Measurements from ENCODE around the gene TP63.
"Not testable (repeated sequence)": the region's sequence is repeated elsewhere in the genome, so short reads cannot be mapped to it uniquely, and the experiment has no call there.

TP63 gene

DNA sequence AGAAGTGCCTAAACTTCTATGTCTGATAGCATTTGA is at the start of gene TP63:
Gene TP63, plus strand, starts transcription at position 17 of the 36 bp plus-strand sequence. CDS start 127 bp downstream, outside the sequence.
- DNase-seq, result no peak

DNA sequence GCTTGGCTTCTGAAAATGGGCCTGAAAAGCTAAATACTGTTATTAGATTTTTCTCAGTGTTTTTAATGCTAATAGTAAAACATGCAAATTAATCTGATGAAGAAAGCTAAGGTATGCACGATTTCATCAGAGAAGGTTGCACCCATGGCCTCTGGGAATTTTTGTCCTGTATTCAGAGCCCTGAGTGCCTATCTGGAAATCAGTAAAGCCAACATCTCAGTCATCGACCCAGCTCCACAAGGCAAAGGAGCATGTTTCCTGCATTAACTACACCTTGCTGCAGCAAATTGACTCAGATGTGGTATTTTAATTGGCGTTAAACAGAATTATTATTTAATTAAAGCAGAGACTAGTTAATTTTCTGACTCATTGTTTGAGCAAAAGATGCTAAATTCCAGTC is 49.0 kb upstream of the TP63 start:
- DNase-seq, result no peak

DNA sequence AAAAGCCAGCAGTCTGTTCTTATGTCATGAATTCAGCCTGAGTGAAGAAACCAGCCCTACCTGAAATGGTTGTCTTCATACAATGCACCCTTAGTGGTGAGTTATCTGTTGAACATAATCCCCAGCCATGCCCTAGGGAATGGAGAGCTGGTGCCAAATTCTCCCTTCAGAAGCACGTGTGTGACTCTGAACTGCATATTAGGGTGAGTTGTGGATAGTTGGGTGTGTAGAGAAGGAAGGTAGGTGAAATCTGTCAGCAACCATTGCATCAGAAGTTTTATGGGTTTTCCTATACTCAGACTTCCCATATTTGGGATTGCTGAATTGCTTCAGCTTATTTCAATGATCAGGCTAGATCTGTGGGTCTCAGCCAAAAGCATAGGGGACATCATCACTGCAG is 46.5 kb upstream of the TP63 start:
- no peak for DNase-seq

DNA sequence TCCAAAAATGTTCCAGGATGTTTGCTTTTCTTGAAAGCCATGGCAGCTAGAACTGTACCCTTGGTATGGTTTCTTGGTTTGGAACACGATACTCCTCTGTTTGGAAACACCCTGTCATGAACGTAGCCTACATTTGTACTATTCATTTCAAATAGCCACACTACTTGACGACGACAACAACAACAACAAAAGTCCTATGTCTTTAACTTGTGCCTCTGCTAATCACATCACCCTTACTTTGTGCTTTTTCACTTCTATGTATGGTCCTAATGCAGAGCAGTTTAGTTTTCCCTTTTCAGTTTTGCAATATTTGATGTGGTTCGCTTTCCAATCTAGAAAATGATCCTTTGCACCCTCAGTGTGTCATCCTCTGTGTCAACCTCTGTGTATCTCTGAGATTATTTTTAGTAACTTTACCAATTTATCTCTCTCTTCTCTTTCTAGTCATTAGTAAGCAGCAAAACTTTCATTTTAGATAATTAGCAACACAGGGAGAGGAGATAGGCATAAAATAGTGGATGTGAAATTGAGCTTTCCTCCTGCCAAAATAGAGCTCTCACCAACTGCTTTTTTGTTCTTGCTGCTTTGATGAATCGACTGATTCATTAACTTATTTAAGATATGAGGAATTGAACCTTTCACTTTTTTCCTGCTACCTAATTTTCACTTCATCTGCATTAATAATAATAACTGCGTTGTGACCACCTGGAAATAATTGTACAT is 44.1 kb upstream of the TP63 start:
- DNase-seq, result no peak

DNA sequence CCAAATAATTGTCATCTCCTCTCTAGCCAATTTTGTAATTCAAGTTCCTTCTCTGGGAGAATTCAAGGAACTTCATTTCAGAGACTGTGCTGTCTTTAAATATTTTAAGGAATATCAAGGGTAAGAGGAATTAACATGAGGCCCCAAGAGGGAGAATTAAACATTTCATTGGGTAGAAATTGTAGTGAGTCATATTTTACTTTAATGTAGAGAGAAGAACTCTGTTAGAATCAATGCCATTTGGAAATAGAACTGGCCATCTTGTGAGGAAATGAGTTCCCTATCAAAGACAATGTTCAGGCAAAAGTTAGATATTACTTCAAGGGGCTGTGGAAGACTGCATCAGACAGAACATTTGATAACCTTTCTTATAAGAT is 43.5 kb upstream of the TP63 start:
- no peak for DNase-seq

GRCh38 chr3:189588070-189588469 is 43.1 kb upstream of the TP63 start:
- no peak for DNase-seq

DNA sequence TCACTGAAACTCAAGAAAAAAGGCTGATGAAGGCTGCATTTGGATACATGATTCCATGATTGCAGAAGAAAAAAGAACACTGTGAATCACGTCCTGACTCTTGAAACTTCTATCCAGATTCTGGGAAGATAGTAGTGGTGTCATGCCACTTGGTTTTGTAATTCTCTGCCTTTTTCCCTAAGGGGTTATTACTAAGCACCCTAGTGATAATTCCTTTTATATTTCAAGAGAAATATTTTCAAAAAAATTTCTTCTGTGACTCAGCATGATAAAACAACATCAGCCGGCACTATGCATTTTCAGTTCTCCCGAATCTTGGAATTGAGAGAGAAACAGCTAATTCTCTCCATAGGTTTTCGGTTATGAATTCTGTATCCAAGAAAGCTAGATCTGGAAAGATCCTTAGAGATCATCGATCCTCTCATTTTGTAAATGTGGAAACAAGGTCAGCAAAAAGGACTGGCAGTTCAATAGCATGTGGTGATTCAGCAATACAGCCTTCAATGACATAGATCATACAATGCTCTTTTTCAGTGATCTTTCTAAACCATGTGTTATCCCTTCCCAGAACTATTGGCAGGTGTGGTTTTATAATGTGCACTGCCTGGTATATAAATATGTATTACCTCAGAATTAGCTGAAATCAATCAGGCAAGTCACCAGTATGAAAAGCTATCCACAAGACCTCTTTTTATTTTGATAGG is 42.6 kb upstream of the TP63 start:
- DNase-seq, result no peak

- DNase-seq, result no peak
Observed at GRCh38 chr3:189589179-189589569, 42.0 kb upstream of the TP63 start.

DNA sequence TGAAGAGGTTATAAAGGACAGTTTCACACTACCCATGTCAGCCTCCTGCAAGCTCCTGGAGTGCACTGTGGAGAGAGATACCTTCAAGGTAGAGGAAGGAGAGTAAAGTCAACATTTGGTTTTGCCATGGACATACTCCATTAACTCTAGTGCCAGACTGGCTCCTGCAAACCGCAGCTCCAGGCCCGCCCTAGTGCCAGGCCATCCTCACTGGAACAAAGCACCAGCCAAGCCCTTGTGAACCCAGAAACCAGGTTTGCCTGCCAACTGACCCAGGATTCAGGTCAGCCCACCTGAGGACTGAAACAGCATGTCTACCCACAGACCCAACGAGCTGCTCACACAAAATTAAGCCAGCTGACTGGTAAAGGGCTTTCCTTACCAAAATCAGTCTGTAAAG is 41.0 kb upstream of the TP63 start:
- DNase-seq, result no peak

DNA sequence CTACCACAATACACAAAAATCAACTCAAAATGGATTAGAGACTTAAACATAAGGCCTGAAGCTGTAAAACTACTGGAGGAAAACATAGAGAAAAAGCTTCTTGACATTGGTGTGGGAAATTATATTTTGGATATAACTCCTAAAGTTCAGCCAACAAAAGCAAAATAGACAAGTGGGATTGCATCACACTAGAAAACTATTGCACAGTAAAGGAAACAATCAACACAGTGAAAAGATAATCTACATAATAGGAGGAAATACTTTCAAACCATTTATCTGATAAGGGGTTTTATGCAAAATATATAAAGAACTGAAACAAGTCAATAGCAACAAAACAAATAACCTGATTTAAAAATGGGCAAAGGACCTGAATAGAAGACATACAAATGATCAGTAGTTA is 37.6 kb upstream of the TP63 start:
- DNase-seq, result no peak

DNA sequence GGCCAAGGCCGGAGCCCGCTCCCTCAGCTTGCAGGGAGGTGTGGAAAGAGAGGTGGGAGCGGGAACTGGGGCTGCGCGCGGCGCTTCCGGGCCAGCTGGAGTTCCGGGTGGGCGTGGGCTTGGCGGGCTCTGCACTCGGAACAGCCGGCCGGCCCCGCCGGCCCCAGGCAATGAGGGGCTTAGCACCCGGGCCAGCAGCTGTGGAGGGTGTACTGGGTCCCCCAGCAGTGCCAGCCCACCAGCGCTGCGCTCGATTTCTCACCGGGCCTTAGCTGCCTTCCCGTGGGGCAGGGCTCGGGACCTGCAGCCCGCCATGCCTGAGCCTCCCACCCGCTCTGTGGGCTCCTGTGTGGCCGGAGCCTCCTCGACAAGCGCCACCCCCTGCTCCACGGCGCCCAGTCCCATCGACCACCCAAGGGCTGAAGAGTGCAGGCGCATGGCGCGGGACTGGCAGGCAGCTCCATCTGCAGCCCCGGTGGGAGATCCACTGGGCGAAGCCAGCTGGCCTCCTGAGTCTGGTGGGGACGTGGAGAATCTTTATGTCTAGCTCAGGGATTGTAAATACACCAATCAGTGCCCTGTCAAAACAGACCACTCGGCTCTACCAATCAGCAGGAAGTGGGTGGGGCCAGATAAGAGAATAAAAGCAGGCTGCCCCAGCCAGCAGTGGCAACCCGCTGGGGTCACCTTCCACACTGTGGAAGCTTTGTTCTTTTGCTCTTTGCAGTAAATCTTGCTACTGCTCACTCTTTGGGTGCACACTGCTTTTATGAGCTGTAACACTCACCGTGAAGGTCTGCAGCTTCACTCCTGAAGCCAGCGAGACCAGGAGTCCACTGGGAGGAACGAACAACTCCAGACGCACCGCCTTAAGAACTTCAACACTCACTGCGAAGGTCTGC is 34.9 kb upstream of the TP63 start:
- not testable (repeated sequence) for DNase-seq

DNA sequence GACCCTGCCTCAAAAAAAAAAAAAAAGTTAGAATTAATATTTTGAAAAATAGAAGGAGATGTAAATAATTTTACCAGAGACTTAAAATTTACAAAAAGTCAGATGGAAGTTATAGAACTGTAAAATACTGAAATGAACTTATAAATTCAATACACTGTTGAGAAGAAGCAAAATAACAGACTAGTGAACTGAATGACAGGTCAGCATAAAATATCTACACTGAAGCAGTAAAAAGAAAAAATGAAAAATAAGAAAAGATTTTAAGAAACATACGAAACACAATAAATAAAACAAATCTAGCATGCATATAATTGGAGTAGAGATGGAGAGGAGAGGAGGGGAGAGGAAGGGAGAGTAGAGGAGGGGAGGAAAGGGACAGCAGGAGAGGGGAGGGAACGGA is 33.3 kb upstream of the TP63 start:
- DNase-seq, result no peak

GRCh38 chr3:189598530-189599225 is 32.5 kb upstream of the TP63 start:
- no peak for DNase-seq

DNA sequence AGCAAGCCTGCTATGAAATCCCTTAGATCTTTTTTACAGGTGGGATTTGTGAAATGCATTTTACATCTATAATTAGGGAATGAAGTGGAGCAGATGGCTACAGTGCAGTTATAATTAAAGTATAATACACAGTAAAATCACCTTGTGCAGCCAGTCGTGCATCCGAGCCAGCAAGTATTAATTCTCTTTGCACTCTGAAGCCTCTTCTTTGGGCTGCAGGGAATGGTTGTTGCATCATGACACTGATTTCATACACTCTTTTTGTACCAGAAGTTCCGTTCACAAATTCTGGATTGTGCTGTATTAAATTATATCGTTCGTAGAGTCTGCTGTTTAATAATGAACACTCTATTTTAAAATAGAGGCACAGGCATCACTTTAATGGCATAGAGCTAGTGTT is 28.7 kb upstream of the TP63 start:
- DNase-seq, result no peak

GRCh38 chr3:189605717-189606116 is 25.5 kb upstream of the TP63 start:
- DNase-seq, result no peak

DNA sequence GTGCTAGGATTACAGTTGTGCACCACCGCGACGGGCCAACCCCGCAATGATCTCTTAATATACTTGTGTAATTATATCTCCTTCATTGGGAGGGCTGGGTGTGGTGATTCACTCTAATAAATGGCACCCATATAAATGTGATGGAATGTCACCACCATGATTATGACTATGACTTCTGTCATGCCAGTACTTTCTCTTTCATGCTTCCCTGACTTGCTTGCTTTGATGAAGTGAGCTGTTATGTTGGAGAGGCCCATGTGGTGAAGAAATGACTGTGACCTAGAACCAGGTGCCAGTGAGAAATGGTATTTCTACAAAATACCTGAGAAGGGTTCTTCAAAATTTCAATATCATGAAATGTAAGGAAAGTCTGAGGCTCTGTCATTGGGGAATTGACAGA is 24.4 kb upstream of the TP63 start:
- DNase-seq, result no peak

- not testable (repeated sequence) for DNase-seq
Observed at GRCh38 chr3:189612641-189613040, 18.5 kb upstream of the TP63 start.

GRCh38 chr3:189613122-189613521 is 18.1 kb upstream of the TP63 start:
- DNase-seq, result no peak

DNA sequence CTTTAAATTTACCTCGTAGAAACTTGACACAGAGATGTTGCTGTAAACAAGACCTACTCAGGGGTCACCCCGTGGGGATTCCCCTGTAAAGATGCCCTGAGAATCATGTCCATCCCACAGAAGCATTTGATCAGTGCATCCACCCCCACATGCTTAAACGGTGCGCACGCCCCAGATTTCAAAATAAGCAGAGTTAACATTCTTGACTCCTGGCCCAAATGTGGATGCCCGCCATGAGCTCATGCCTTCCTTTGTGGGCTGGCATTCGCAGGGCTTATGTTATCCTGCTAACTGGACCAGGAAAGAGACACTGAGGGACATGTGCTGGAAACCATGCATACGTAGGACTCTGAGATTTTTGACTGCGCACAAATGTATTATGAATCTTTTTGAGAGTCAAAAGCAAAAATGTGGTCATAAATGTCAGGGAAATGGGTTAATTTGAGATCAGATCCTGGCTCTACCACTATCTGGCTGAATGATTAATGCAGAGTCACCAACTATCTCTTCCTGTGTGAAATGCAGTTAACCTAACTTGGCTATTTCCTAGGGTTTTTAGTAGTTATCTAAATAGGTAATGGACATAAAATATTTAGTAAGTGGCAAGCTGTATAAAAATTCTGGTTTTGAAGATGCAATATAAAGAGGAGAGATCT is 9.1 kb upstream of the TP63 start:
- no peak for DNase-seq

GRCh38 chr3:189622629-189623028 is 8.6 kb upstream of the TP63 start:
- DNase-seq, result no peak

DNA sequence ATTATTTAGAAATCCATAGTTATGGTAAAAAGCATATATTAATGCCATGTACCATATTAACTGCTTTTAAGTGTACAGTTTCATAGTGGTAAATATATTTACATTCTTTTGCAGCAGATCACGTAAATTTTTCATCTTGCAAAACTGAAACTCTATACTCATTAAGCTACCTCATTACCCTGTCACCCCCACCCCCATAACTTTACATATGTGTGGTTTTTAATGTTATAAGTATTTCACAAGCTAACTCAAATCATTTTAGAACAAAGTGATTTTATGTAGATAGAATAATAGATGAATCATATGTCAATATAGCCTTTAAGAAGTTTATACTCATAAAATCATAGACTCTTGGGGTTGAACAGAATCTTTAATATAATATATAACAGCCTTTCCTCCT is 7.1 kb upstream of the TP63 start:
- no peak for DNase-seq

- DNase-seq, result no peak
Observed at GRCh38 chr3:189625071-189625470, 6.1 kb upstream of the TP63 start.

Data from hypothalamus (tissue), 51 donors.